GM20000 (cell line): ENCODE results near the gene CAMKMT.
A peak's percentile ranks its signal among the peaks of the same experiment; 100 is the strongest.
"Not testable (repeated sequence)": the region's sequence is repeated elsewhere in the genome, so short reads cannot be mapped to it uniquely, and the experiment has no call there.

Source experiments
- DNase-seq: peaks from one replicate; pipeline ENCODE4 v3.0.0; 2012; ENCODE audit warnings: low spot score
- TF ChIP-seq, protein P1 (sequence below): IDR thresholded peaks from 2 replicates; pipeline ENCODE4 v1.5.1; 2012; ENCODE audit warnings: mild to moderate bottlenecking, control low read depth; ENCODE audit errors: extremely low read depth, missing control alignments

The CAMKMT gene

DNA sequence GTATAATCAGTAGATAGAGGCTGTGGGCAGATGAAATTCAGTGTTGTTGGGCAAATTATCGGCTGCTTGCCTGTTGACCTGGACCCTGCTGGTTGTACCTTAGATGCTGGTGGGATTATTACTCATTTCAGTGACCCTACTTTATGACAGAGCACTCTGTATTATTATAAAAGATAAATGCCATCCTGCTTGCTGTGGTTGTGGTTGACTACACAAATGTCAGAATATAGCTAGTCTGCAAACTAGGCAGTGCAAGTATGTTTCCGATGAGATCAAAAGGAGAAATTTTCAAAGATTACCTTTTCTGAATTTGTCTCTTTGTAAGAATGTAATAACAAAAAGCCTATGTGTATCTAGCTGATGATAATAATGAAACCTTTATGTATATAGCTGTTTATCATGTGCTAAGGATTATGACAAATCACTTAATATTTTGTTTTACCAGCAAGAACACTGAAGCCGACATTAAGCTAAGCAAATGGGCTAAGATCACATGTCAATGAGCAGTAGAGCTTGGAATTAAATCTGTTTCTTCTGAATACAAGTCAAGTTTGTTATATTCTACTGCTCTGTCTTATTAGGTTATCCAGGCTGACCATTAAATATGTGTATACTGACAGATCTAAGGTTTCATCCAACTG, 219.2 kb downstream of the CAMKMT start:
- DNase-seq: no peak
- TF ChIP-seq, protein P1, sequence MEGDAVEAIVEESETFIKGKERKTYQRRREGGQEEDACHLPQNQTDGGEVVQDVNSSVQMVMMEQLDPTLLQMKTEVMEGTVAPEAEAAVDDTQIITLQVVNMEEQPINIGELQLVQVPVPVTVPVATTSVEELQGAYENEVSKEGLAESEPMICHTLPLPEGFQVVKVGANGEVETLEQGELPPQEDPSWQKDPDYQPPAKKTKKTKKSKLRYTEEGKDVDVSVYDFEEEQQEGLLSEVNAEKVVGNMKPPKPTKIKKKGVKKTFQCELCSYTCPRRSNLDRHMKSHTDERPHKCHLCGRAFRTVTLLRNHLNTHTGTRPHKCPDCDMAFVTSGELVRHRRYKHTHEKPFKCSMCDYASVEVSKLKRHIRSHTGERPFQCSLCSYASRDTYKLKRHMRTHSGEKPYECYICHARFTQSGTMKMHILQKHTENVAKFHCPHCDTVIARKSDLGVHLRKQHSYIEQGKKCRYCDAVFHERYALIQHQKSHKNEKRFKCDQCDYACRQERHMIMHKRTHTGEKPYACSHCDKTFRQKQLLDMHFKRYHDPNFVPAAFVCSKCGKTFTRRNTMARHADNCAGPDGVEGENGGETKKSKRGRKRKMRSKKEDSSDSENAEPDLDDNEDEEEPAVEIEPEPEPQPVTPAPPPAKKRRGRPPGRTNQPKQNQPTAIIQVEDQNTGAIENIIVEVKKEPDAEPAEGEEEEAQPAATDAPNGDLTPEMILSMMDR: no peak

- TF ChIP-seq, protein P1: no peak
- DNase-seq: no peak
Observed at GRCh38 chr2:44582363-44583008, 220.7 kb downstream of the CAMKMT start.

DNA sequence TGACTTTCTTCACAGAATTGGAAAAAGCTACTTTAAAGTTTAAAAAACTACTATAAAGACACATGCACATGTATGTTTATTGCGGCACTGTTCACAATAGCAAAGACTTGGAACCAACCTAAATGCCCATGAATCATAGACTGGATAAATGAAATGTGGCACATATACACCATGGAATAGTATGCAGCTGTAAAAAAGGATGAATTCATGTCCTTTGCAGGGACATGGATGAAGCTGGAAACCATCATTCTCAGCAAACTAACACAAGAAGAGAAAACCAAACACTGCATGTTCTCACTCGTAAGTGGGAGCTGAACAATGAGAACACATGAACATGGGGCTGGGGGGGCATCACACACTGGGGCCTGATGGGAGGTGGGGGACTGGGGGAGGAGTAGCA, 233.9 kb downstream of the CAMKMT start:
- DNase-seq: not testable (repeated sequence)

DNA sequence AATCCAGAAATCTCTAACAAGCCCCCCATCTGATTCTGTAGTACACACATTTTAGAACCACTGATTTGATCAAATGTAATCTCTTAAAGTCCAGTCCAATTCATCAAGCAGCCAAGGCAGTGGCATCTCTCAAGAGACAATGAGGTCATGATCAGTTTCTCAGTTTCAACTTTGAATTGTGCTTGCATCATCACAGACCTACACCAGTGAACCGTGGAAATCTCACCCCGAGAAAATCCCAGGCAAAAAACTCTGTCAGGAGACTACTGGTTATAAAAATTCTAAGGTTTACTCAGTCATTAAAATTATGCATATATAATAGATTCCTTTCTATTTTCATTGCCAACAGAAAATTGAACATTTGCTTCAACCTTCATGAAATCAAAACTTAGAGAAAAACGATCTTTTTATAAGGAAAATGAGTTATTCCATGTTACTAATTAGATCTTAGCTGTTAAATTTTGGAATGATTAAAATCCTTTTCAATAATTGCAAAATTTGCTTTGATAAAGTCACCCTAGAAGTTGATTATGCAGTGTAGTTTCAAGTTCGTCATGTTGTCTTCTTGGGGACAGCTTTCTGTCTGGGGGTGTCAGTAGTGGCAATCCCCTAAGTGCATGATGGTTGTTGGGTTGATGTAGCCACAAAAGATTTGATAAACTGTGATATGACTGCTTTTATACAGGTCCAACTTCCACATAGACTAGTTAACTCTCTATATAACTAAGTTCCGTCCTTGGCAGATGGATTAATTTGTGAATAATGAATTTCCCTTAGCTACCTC, 235.0 kb downstream of the CAMKMT start:
- DNase-seq: peak; percentile 71
- TF ChIP-seq, protein P1: no peak

GRCh38 chr2:44598330-44599119, 236.8 kb downstream of the CAMKMT start:
- TF ChIP-seq, protein P1: no peak
- DNase-seq: no peak

GRCh38 chr2:44599130-44599529, 237.4 kb downstream of the CAMKMT start:
- TF ChIP-seq, protein P1: no peak
- DNase-seq: no peak

- TF ChIP-seq, protein P1: no peak
- DNase-seq: no peak
Observed at GRCh38 chr2:44602446-44602845, 240.7 kb downstream of the CAMKMT start.
